ENCODE measurements around the gene CAVIN4.

Gene CAVIN4, protein sequence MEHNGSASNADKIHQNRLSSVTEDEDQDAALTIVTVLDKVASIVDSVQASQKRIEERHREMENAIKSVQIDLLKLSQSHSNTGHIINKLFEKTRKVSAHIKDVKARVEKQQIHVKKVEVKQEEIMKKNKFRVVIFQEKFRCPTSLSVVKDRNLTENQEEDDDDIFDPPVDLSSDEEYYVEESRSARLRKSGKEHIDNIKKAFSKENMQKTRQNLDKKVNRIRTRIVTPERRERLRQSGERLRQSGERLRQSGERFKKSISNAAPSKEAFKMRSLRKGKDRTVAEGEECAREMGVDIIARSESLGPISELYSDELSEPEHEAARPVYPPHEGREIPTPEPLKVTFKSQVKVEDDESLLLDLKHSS

DNA sequence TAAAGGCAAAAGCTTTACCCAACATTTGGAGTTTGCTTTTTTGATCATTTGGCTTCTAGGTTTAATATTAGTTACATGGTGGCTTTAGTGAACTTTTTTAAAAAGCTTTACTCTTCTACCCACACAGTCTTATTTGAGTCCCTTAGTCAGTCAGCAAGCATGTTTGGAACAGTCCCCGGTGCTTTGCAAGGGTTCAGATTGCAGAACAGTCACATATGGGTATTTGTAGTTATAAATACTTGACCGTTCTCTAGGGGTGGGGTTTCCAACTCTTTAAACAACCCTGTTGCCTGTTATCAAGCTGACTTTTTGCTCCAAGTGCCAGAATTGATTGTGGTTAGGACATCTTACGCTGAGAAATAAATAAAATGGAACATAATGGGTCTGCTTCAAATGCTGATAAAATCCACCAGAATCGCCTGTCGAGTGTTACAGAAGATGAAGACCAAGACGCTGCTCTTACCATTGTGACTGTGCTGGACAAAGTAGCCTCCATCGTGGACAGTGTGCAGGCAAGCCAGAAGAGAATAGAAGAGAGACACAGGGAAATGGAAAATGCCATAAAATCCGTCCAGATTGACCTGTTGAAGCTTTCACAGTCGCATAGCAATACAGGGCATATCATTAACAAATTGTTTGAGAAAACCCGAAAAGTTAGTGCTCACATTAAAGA, at the start of gene CAVIN4:
Gene CAVIN4, plus strand, starts transcription at position 304 of the 673 bp plus-strand sequence. Its CDS starts 65 bp downstream, at position 369.
- DNase-seq = no peak

DNA sequence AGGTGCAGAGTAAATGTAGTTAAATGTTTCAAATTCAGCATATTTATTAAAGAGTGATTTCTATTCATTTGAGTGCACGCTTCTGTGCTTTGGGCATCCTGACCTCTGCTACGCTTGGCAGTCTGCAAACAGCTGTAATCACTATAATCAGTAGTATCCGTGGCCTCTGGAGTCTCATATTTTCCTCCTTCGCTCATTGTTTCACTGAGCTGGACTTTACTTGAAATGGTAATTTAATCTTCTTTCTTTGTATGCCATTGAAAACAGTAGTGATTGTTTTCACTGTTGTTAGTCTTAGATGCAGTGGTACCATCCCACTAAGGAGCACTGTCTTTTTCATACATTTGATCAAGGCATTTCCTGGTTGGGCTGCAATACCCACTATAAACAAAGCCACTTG, 43.5 kb upstream of the CAVIN4 start:
- DNase-seq = no peak

DNA sequence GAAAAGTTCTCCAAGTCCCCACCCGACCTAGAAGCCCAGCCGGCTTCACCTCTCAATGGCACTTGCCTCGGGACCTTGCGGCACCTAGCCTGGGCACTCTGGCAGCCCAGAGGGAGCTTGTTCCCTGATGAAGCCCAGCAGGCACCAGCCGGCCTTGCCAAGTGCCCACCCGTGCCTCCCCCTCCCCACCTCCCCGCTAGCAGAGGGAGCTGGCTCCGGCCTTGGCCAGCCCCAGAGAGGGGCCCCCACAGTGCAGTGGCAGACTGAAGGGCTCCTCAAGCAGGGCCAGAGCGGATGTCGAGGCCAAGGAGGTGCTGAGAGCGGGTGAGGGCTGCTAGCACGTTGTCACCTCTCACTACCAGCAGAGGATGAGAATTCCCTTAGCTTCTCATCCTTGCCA, 37.6 kb upstream of the CAVIN4 start:
- no peak for DNase-seq

DNA sequence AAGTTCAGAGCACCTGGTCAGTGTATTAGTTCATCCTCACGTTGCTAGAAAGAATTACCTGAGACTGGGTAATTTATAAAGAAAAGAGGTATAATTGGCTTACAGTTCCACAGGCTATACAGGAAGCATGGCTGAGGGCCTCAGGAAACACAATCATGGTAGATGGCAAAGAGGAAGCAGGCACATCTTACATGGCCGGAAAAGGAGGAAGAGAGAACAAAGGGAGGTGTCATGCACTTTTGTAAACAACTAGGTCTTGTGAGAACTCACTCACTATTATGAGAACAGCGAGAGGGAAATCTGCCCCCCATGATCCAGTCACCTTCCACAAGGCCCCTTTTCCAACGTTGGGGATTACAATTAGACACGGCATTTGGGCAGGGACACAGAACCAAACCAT, 28.8 kb upstream of the CAVIN4 start:
- DNase-seq = no peak

DNA sequence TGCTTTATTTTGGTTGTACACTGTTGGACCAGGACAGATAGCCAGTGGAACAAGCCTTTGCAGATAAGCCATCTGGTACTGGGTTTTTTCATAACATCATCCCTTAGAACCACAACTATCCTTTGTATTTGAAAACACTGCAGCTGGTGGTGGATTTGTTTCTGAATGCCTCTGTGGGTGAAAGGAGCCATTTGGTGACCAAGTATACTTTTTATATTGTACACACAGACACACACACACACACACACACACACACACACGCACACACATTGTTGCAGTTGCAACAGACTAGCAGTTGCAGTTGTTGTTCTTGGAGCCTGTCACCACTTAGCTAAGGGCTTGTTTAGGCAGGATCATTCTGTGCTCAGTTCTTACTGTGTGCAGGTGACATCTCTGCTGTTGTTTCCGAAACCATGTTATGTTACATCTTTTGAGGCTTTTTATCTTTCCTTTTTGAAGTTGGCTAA, 22.9 kb upstream of the CAVIN4 start:
- DNase-seq = no peak

DNA sequence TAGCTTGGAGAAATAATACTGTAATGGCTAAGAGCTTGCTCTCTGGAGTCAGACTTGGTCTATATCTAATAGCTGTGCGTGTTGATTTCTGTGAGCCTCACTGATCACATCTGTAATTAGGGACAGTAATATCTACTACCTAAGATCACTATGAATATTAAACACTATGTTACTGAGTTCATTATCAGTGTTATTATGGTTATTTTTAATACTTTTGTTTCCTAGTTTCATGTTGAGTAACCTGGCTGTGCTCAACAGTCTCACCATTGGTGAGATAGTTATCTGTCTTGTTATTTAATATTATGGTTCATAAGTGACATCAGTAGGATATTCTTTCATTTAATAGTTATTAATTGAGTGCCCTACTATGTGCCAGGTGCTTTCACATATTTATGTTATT, 22.4 kb upstream of the CAVIN4 start:
- no peak for DNase-seq

DNA sequence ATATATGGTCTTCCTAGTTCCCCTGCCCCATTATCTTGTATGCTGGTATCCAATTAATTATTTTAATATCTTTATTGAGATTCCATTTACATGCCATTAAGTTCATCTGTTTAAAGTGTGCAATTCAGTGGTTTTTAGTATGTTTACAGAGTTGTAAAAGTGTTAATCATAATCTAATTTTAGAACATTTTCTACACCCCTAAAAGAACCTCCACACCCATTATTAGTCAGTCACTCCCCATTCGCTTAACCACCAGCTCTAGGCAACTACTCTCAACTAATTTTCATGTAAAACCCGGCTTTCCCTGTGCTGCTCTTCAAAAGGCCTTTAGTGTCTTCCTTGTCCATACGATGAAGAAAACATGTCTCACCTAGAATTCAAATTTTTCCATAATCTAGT, 20.8 kb upstream of the CAVIN4 start:
- DNase-seq = no peak

DNA sequence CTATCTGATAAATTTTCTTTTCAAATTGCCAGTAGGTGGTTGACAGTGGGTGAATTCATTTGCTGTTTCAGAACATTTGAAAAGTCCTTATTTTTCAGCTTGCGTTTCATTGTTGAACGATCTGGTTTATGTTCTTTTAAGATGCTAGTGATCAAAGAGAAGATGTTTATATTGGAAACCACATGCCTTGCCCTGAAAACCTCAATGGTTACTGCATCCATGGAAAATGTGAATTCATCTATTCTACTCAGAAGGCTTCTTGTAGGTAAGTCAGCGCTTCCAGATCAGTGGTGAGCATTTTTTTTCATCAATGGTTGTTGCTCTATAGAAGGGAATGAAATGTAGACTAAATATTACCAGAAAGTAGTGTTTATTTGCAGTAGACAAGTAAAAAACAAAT, 16.6 kb upstream of the CAVIN4 start:
- DNase-seq = no peak

DNA sequence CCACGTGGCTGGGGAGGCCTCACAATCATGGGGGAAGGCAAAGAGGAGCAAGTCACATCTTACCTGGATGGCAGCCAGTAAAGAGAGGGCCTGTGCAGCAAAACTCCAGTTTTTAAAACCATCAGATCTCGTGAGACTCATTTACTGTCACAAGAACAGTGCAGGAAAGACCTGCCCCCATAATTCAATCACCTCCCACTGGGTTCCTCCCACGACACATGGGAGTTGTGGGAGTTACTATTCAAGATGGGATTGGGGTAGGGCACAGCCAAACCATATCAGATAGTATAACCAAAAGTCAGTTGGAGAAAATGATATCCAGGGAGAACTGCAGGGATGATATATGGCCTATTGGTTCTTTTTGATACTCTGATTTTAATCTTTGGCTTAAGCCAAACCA, 10.0 kb upstream of the CAVIN4 start:
- DNase-seq = no peak

DNA sequence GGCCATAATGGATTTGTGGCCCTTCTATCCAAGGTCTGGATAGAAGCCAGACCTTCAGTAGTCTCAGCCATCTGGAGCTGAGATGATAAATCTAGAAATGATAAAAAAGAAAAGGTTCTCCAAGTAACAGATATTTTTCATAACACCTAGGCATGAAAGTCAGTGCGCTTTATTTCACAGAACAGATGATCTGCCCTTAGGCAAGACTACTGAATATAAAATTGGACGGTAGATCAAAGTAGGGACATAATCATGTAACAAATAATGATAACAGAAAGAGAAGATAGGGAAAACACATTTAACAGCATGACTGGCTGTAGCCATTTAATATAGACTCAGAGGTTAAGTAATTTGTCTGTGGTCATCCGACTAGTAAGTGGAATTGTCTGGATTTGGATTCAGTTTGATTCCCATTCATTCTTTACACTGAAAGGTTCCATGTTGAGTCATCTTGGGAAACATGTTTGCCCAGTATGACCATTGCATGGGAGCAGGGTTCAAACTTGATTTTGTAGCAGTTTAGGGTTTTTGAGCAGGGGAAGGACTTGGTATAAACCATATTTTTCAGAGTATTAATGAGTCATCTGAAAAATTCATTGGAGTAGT, 4.1 kb upstream of the CAVIN4 start:
- DNase-seq = no peak

DNA sequence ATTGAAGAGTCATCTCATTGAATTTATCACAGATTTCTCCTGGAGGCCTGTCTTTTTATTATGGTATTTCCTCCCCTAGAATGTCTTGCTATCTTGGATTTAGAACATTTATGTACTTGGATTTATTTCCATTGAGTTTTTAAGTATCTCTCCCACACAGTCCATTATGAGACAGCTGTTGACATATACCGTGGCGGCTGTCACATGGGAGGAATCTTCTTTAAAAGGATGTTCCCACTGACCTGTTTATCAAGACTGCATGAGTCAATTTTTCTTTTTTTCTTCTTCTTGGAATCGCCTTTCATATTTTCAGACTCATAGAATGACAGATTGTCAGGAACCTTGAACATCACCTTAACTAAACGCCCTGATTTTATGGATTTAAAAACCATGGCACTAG, 2.9 kb upstream of the CAVIN4 start:
- DNase-seq = no peak

DNA sequence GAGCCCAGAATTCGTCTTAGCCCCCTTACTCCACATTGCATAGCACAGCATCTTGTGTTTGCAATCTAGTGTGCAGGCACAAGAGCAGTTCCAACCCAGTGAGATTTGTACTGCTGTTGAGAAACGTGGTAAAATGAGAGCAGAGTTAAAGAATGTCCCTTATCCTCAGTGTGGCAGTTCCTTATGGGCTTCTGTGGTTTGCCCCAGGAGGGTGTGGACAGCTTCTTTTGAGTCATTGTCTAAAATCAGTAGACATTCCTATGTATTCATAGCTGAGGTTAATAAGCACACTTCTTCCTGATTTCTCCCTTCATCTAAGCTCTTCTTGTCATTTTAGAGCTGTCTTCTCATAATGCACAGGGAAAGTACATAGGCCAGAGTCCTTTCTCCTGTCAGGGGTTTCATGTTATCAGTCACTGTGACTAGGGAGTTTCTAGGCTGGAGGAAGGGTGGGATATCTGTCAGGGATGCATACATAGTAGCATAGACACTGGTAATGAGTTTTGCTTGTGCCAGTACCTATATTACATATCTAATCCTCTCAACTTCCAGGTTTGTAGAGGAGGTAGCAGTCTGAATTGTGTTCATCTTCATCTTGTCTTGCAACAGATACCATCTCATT, 2.0 kb upstream of the CAVIN4 start:
- no peak for DNase-seq

DNA sequence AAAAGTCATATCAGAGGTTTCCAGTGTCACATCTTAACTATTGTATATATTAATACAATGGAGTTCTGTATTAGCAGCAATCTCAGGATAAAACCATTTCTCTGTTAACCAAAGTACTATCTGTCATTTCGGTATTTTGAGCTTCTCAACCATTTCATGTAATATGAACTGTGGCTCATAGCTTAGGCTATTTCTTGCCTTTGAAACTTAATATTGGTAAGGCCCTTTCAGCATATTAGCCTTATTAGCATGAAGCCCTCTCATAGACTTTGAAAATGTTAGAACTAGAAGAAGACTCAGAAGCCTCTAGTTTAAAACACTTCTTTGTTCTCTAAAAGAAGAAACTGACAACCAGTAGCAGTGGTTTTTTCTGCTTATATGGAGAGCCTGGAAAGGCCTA, 731 bp downstream of the CAVIN4 start:
- DNase-seq = no peak

DNA sequence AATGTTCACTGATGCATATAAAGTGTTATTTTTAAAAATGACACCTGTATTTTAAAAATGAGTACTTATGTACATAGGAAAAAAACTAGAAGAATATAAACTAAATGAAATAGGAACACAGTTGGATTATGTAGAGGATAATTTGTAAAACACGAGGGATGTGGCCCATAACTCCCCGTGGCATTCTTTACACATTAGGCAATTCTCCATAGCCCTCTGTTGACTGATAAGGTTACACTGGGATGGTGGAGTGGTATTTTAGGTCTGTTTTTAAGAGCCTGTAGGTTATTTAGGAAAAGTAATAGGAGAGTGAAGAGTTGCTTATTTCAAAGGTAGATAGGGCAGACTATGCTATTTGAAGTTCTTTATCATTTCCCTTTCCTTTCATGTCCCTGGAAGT, 1.8 kb downstream of the CAVIN4 start:
- no peak for DNase-seq

DNA sequence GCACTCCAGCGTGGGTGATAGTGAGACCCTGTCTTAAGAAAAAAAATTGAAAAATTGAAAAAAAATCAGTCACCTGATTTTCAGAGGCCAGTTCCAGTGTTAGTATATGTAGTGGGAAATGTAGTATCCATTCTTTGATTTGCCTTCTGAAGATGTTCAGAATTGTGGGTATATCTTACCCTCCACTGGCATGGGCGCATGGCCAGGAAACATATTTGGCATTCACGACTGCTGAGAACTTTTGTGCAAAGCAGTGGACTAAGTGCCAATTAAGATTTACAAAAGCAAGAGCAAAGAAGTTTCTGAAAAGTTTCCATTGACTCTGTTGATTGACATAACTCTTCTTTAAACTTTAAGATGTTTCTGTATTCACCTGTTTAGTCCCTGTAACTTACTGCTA, 2.4 kb downstream of the CAVIN4 start:
- DNase-seq = no peak

DNA sequence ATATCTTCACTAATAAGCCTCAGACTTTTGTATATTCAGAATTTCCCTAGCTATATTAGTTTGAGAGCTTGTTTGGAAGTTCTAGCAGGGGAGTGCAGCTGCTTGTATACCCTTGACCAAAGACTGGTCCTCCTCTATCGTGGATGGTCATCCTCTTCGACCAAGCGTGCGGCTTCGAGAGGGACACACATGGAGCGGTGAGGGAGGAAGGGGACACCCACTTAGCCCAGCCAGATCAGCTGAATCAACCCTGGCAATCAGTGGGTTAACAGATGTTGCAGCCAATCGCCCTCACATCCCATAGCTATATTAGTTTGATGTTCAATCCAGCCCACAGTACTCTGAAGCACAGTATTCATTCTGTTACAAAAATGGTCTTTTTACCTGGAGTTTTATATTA, 3.2 kb downstream of the CAVIN4 start:
- DNase-seq = no peak

DNA sequence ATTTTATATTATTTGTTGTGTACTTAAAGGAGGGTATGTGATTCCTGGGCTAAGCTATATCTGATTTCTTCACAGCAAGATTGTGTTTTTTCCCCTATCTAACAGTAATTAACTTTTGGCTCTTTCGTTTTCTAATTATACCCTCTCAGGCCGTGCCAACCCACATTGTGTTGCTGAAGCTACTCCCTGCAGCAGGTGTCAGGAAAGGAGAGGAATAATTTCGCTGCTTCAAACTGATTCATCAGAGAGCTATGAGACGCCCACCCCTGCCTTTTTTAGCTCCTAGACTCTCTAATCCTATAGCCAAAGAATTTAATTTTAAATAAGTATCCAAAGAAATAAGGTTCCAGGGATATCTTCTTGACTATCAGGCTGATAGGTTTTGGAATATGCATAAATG, 3.8 kb downstream of the CAVIN4 start:
- no peak for DNase-seq

DNA sequence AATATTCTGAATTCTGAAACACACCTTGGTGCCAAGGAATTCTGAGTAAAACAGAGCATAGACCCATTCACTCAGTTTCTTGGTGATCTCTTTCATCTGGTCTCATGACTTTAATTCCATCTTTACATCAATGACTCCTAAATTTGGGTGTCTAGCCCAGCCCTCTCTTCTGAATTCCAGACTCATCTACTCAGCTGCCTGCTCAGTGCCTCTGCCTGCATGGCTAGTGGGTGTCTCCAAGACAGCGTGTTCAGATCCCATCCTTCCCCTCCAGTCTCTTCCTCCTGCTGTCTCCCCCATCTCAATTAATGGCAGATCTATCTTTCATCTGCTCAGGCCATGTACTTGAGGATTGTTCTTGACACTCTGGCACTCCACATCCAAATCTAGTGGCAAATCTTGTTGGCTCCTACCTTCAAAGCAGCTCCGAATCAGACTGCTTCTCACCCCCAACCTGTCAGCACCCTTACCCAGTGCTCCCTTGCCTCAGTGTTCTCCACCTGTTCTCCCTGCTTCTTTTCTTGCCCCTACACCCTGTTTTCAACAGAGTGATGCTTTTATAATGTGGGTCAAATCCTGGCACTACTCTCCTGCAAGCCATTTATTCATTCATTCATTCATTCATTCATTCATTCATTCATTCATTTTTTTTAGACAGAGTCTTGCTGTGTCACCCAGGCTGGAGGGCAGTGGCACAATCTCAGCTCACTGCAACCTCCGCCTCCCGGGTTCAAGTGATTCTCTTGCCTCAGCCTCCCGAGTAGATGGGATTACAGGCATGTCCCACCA, 5.3 kb downstream of the CAVIN4 start:
- no peak for DNase-seq

DNA sequence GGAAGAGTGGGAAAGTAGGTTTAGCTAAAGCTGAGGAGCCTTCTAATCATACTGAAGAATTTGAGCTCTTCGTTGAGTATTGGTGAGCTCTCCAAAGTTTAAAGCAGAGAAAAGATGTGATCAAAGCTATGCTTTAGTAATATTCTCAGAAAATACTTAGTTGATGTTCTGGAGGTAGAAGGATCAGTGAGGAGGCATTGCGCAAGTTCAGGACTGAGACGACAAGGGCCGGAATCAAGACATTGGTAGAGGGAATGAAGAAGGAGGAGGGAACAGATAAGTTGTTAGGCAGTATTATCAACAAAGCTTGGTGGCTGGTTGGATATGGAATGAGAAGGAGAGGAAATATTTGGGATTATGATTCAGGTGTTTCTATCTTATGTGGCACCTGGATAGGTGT, 7.1 kb downstream of the CAVIN4 start:
- DNase-seq = no peak

DNA sequence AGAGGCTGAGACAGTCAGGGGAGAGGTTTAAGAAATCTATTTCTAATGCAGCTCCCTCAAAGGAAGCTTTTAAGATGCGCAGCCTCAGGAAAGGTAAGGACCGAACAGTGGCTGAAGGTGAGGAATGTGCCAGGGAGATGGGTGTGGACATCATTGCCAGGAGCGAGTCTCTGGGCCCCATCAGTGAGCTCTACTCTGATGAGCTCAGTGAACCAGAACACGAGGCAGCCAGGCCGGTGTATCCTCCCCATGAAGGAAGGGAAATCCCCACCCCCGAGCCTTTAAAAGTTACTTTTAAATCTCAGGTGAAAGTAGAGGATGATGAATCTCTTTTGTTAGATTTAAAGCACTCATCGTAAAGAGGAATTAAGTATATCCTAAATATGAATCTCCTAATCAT, 8.2 kb downstream of the CAVIN4 start:
- no peak for DNase-seq

DNA sequence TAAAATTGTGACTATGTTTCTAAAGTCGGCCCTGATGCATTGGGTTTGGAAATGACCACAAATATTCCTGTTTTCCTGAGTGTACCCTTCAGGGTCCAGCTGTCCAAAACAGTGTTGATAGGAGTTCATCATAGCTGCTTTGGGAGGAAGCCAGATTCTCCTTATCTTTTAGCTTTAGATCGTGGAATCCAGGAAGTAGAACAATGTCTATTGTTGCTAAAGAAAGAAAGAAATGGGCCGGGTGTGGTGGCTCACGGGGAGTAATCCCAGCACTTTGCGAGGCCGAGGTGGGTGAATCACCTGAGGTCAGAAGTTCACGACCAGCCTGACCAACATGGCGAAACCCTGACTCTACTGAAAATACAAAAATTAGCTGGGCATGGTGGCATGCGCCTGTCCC, 9.5 kb downstream of the CAVIN4 start:
- DNase-seq = no peak

DNA sequence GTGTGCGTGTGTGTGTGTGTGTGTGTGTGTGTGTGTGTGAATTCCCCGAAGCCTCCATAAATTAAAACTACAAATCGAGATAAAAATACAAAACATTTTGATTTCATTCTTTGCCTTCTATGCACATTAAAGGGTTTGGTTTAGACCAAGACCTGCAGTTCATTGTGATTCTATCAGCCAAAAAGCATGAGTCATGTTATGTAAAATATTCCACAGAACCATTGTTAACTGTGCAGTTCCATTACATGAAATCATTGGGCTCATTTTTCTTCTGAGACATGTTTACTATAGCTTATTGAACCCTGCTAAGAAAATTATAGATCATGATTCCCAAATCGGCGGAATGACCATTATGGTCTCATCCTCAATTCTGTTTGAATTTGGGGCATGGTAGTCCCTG, 11.7 kb downstream of the CAVIN4 start:
- DNase-seq = no peak

DNA sequence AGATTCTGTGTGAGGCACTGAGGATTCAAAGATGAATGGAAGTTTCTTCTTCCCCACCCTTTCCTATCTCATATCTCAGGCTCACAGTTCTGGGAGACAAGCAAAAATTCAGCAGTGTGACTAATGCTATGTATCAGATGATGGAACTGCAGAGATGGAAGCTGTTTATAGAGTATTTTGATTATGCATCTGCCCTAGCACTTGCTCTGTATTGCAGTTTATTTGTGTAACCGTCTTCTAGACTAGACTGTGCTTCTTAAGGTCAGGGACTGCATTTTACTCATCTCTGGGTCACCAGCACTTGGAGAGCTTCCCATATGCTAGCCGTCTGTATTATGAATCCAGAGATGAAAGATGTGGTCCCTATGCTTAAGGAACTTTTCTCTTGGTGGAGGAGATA, 12.6 kb downstream of the CAVIN4 start:
- DNase-seq = no peak
